ENCODE measurements around the gene MRPL40.

The MRPL40 gene

DNA sequence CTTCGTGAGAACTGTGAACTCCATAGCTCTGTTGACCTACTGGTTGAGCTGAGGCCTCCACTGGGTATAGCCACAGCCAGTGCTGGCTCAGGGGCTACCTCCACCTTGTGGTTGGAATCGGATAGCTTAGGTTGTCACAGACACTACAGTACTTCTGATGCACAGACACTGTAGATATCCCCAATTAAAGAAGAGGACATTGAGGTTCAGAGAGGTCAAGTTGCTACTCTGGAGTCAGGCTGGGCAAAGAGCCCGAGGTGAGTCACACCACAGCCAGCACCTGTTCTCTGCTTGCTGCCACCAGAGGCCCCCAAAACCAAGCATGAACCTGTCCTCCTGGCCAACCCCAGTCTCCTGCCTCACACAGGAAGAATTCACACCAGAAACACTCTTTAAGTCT lies 41.2 kb downstream of the MRPL40 start:
- TF ChIP-seq, protein P1, sequence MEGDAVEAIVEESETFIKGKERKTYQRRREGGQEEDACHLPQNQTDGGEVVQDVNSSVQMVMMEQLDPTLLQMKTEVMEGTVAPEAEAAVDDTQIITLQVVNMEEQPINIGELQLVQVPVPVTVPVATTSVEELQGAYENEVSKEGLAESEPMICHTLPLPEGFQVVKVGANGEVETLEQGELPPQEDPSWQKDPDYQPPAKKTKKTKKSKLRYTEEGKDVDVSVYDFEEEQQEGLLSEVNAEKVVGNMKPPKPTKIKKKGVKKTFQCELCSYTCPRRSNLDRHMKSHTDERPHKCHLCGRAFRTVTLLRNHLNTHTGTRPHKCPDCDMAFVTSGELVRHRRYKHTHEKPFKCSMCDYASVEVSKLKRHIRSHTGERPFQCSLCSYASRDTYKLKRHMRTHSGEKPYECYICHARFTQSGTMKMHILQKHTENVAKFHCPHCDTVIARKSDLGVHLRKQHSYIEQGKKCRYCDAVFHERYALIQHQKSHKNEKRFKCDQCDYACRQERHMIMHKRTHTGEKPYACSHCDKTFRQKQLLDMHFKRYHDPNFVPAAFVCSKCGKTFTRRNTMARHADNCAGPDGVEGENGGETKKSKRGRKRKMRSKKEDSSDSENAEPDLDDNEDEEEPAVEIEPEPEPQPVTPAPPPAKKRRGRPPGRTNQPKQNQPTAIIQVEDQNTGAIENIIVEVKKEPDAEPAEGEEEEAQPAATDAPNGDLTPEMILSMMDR (IDR thresholded peaks at IDR 0.05), result no peak
- no peak overlapping the region for H3K27ac ChIP-seq

DNA sequence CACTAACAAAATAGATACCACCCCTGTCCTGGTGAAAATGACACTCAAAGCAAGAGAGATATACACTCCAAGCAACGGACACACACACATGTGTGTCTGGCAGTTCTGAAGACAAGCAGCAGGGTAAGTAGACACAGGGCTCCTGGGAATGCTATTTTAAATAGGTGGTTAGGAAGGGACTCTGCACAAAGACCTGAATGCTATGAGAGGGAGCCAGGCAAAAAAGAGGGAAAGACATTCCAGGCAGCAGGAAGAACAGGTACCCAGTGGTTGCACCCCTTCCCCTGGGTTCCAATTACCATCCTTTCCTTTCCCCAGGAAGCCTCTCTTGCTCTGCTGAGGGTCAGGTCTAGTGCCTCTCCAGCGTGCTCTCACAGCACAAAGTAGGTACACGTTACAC lies 43.7 kb downstream of the MRPL40 start:
- H3K27ac ChIP-seq, result no peak overlapping the region; the same call in 1 of the 2 replicates
- TF ChIP-seq, protein P1 (IDR thresholded peaks at IDR 0.05), result no peak
- no peak for TF ChIP-seq ZFX (IDR thresholded peaks at IDR 0.05; ENCODE audit: borderline replicate concordance)

DNA sequence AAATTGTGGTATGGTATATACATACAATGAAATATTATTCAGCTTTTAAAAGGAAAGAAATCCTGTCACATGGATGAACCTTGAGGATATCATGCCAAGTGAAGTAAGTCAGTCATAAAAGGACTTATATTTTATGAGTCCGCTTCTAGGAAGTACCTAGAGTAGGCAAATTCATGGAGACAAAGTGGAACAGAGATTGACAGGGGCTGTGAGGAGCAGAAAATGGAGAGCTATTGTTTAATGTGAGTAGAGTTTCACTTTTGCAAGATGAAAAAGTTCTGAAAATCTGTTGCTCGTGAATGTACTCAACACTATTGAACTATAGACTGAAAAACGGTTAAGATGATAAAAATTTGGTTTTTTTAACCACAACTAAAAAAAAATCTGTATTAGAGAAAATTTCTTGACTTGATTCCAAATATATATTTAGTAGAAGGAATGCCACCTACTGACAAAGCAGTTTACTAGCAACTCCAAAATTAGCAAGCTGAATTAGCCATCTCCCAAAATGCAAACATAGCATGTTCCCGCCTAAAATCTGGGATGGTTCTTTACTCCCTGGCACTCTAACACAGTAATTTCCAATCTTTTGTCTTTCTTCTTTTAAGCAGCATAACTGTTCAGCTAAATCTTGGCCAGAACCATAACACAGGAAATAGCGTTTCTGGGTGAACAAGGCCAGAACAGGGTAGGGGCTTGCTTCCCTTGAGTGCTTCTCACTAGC lies 45.1 kb downstream of the MRPL40 start:
- no peak for TF ChIP-seq ZFX (IDR thresholded peaks at IDR 0.05; ENCODE audit: borderline replicate concordance)
- TF ChIP-seq, protein P1 (IDR thresholded peaks at IDR 0.05), result peak; percentile 47
- peak overlapping the region; percentile 90 for H3K27ac ChIP-seq

DNA sequence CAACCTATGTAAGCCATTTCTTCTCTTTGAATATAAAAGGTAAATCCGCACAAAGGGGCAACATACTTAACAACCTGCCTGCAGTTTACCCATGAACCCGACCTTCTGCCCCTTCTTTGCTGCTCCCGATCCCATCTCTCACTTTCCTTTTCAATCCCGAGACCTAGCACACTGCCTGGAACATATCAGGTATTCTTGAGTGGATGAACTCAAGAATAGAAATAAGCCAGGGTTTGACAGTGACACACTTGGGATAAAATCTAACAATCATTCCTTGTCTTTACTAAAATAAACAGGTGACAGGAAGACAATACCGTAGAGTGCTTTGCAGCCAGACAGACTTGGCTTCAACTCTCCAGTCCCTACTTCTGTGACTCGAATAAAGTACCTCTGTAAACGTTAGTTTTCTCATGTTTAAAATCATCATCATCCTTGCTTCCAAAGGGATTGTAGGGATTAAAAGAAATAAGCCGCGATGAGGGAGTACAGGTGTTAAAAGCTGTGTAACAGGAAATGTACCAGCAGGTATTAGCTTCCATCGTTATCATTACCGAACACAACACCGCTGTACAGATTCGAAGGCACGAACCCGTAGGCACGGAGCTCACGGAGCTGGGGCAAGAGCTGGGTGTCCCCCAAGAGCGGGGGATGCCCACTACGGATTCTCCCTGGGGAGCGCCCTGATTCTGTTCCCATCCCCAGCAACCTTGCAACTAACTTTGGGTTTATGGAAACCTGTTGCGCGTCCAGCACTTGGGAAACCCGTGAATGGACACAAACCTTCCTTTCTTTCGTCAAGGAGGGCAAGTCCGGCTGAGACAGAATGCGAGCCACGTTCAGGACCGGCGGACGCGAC lies 45.9 kb downstream of the MRPL40 start:
- TF ChIP-seq ZFX (IDR thresholded peaks at IDR 0.05; ENCODE audit: borderline replicate concordance), result no peak
- TF ChIP-seq, protein P1 (IDR thresholded peaks at IDR 0.05), result no peak
- peak overlapping the region; percentile 90 for H3K27ac ChIP-seq

DNA sequence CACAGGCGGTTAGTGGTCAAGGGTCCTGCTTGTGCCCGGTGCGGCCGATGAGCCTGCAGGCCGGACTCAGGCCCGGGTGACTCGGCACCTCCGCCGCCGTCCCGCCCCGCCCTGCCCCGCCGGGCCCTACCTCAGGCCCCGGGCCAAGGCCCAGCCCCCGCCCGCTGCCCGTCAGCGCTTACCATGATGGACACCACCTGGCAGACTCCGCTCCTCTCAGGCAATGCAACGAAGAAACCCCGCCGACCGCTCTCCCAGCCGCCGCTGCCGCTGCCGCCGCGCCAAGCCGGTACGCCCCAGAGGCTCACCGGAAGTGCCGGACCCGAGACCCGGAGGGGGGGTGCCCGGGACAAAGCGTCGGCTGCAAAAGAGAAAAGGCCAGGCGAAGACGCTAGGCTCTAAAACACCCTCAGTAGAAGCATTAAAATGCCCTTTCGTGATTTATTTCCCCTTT lies 46.6 kb downstream of the MRPL40 start, which contains the start of gene UFD1:
UFD1 (minus strand) TSS at position 293 of the 454 bp plus-strand sequence; CDS start at position 185, 108 bp downstream.
- TF ChIP-seq ZFX (IDR thresholded peaks at IDR 0.05; ENCODE audit: borderline replicate concordance), result no peak
- TF ChIP-seq, protein P1 (IDR thresholded peaks at IDR 0.05), result no peak
- H3K27ac ChIP-seq, result peak within 1 kb of the TSS; percentile 90

DNA sequence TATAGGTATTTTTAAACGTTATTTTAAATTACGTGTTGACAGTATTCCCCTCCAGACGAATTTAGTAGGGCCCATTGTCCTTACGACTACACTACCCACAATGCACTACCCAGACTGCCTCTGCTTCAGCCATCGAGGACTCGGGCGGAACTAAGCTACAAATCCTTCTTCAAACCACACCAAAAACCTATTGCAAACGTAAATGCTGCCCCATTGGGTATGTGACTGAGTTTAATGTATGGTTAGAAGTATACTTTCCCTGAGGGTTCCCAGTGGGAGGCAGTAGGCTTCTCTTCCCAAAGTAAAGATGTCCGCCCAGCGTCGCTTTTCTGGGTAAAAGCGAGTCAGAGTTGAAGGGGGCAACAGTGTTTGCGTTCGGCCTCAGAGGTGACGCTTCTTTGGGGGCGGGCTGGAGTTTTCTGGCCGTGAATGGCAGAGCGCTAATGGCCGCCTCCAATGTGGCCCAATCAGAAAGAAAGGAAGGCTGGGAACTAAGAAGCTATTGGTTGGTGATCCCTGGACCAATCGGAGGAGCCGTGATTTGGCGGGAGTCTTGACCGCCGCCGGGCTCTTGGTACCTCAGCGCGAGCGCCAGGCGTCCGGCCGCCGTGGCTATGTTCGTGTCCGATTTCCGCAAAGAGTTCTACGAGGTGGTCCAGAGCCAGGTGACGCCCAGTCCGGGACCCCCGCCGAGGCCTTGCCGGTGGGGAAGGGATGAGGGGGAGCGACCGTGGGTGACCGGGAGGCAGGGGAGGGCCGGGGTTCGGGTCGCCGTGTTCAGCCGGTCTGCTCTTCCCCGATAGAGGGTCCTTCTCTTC lies 47.2 kb downstream of the MRPL40 start, which contains the start of gene CDC45:
CDC45 (plus strand) TSS at position 566 of the 818 bp plus-strand sequence; CDS start at position 615, 49 bp downstream.
- no peak for TF ChIP-seq ZFX (IDR thresholded peaks at IDR 0.05; ENCODE audit: borderline replicate concordance)
- TF ChIP-seq, protein P1 (IDR thresholded peaks at IDR 0.05), result no peak
- H3K27ac ChIP-seq, result peak within 1 kb of the TSS; percentile 90

All from 22Rv1 (cell line).